GM10266 (cell line): ENCODE measurements around the gene TMCC1.
A peak's percentile ranks its signal among the peaks of the same experiment; 100 is the strongest.

ENCODE experiments used
- DNase-seq: peaks from one replicate; pipeline ENCODE4 v3.0.0; 2012; ENCODE audit errors: extremely low spot score
- TF ChIP-seq, protein P1 (sequence below): IDR thresholded peaks from 2 replicates; pipeline ENCODE4 v1.5.1; 2012; ENCODE audit warnings: mild to moderate bottlenecking, low read depth; ENCODE audit not compliant: control insufficient read depth, insufficient read depth; ENCODE audit errors: missing control alignments

Gene TMCC1

DNA sequence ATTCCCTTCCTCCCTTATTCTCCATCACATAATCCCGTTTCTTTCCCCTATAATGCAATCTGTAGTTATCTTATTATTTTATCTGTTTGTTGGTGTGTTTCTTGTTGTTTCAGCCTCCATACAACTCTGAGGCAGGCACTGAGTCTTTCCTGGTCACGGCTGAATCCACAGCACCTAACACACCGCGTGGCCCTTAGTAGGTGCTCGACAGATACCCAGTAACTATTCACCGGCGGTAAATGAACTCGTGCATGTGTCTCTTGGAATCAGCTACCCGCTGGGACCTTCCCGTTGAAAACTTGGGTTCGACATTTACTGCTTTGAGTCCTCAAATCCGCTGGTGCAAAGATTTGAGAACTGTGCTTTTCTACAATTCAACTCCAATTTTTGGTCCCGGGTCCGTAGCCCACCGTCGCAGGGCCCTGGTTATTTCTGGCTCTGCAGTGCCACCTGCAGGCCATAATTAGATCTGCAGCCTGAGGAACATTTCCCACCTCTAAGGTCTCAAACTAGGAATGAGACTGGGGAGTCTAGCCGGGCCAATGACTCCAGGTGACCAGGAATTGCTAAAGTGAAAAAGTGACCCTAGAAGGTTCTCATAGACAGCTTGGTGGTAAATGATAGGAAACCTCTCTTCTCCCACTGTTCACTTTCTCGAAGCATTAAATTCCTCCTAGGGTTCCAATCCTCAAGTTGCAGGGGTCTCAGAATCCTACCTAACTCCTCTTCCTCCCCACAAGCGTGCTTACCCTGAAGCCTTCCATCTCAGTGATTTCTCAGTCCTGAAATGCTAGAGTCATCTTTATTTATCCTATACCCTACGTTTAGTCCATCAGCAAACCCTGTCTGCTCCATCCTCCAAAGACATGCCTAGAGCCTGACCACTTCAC, 41.0 kb upstream of the TMCC1 start:
- DNase-seq: peak; percentile 47
- TF ChIP-seq, protein P1, sequence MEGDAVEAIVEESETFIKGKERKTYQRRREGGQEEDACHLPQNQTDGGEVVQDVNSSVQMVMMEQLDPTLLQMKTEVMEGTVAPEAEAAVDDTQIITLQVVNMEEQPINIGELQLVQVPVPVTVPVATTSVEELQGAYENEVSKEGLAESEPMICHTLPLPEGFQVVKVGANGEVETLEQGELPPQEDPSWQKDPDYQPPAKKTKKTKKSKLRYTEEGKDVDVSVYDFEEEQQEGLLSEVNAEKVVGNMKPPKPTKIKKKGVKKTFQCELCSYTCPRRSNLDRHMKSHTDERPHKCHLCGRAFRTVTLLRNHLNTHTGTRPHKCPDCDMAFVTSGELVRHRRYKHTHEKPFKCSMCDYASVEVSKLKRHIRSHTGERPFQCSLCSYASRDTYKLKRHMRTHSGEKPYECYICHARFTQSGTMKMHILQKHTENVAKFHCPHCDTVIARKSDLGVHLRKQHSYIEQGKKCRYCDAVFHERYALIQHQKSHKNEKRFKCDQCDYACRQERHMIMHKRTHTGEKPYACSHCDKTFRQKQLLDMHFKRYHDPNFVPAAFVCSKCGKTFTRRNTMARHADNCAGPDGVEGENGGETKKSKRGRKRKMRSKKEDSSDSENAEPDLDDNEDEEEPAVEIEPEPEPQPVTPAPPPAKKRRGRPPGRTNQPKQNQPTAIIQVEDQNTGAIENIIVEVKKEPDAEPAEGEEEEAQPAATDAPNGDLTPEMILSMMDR: peak; percentile 96

DNA sequence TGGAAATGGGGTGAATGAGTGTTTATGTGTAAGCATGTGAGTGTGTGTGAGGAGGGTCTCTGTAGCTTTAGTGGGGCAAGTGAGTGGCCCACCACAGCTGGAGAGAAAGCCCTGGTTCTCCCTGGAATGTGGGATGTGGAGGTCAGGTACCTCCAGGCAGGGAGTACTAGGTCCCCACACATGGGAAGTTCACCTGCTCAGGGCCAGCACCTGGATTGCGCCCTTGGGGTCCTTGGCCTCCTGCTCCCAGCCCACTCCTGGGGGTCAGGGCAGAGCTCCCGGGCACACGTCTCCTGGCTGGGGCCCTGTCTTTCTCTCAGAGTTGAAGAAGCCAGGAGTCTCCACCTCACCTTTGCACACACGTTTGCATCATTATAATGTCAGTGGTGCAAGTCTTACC, 40.0 kb upstream of the TMCC1 start:
- TF ChIP-seq, protein P1: no peak
- DNase-seq: no peak

DNA sequence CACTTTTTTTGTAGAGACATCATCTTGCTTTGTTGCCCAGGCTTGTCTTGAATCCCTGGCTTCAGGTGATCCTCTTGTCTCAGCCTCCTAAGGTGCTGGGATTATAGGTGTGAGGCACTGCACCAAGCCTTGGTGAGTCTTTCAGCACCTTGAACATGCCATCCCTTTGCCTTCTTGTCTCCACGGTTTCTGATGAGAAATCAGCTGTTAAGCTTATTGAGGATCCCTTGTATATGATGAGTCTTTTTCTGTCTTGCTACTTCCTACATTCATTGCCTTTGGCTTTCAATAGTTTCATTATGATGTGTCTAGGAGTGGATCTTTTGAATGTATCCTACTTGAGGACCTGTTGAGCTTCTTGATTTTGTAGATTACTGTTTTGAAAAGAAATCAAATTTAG, 35.9 kb upstream of the TMCC1 start:
- DNase-seq: no peak
- TF ChIP-seq, protein P1: no peak

DNA sequence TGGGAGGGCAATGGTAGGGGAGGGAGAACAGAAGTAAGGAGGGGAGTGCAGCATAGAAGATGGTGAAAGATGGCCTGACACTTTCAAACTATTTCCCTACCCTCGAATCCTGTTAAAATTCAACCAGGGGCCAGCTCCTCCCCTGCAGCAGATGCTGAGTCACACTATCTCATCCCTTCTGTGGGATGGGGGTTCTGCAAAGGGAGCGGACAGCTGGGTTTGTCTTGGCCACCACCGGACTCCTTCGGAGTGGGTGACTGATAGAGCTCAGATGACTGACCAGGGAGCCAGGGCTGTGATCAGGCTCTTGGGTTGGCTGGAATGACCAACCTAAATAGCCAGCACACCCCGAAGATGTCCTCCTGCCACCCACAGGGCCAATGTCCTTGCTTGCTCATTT, 33.6 kb upstream of the TMCC1 start:
- DNase-seq: no peak
- TF ChIP-seq, protein P1: no peak

DNA sequence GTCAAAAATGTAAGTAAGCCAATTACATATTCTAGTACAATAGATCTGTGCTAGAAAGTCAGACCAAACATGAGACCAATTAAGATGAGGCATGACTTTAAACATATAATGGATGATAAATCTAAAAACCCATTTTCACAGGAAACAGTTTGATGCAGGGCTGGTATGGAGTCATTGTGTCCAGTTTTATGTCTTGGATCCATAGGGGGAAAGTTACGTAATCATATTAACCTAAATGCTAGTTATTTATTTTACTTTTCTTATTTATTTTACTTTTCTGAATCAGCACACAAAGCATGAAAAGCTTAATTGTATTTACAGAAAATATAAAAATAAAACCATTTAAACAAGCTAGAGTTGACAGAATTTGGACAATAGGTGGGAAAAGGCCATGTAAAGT, 26.3 kb upstream of the TMCC1 start:
- DNase-seq: no peak
- TF ChIP-seq, protein P1: no peak

DNA sequence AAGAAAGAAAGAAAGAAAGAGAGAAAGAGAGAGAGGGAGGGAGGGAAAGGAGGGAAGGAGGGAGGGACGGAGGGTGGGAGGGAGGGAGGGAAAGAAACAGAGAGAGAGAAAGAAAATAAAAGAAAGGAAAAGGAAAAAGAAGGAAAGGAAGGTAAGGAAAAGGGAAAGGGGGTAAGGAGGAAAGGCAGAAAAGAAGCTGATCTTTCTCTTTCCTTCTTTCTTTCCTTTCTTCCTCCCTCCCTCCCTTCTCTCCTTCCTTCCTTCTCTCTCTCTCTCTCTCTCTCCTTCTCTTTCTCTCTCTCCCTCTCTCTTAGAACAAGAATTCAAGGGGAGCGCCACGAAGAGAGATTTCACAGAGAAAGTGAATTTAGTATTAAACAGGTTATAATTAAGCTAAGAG, 25.8 kb upstream of the TMCC1 start:
- TF ChIP-seq, protein P1: no peak

DNA sequence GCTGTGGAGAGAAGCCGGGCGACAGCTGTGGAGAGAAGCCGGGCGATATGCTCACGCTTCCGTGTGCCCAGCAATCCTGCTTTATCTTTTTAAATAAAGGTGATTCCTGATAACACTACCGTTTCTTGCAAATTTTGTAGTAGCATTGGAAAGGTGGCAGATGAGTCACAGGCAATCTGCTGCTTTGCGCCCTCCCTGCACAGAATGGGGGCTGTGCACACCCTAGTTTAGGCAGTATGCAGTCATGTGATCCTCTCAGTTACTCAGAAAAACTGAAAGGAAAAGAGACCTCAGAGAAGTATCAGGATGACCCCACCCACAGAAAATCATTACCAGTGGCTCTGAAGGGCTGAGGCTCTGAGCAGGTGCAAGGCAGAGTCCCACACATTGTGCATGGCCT, 24.9 kb upstream of the TMCC1 start:
- no peak for DNase-seq

More for the DNA sequence above, 25.8 kb upstream of the TMCC1 start:
- no peak for DNase-seq

More for the DNA sequence above, 24.9 kb upstream of the TMCC1 start:
- TF ChIP-seq, protein P1: no peak
